A673 (cell line): Measurements from ENCODE around the gene IGSF21. TPM values are rescaled to one million over a fixed set of nuclear protein-coding genes. Genes with fewer than 3 reads are reported as not detected.

Experiments
- BruUV-seq: library from RNA; stranded (reverse); fragments of 400-500 nt; replicated peaks from 2 replicates; lab custom pipeline; 2021; lab: Mats Ljungman, UMichigan
- CTCF ChIA-PET: fragments of 300-600 bp; sonication (Branson Sonifier 250); formaldehyde crosslinking; loops from one replicate; lab custom pipeline; 2022; ENCODE audit warnings: antibody characterized with exemption; lab: Charles Lee
- POLR2A ChIA-PET: fragments of 300-600 bp; sonication (Branson Sonifier 250); formaldehyde crosslinking; loops from one replicate; lab custom pipeline; 2022; ENCODE audit warnings: antibody characterized with exemption; ENCODE audit not compliant: low non-redundant PET; lab: Charles Lee
- DNase-seq: peaks from one replicate; pipeline ENCODE4 v3.0.0-alpha.2; 2015; ENCODE audit warnings: low spot score
- H3K27ac ChIP-seq: fragments of 200-600 bp; sonication (generic); 2 replicates; pipeline ENCODE4 v1.5.1; 2016; ENCODE audit warnings: mixed run types, low read depth, mild to moderate bottlenecking, mixed read lengths, antibody characterized with exemption, low read length; ENCODE audit not compliant: poor library complexity, severe bottlenecking
- H3K27me3 ChIP-seq: fragments of 200-600 bp; sonication (generic); replicated peaks from 2 replicates; pipeline ENCODE4 v1.6.1; 2017; ENCODE audit warnings: mixed run types, low read depth, mild to moderate bottlenecking, mixed read lengths, antibody characterized with exemption, low read length; ENCODE audit not compliant: insufficient read depth, poor library complexity
- H3K36me3 ChIP-seq: fragments of 200-600 bp; sonication (generic); 2 replicates; pipeline ENCODE4 v1.6.1; 2016; ENCODE audit warnings: mixed run types, mild to moderate bottlenecking, mixed read lengths, antibody characterized with exemption, low read length; ENCODE audit not compliant: insufficient read depth, poor library complexity, severe bottlenecking
- H3K4me1 ChIP-seq: fragments of 200-600 bp; sonication (generic); 2 replicates; pipeline ENCODE4 v1.6.1; 2017; ENCODE audit warnings: mixed run types, mild to moderate bottlenecking, mixed read lengths, antibody characterized with exemption, low read length; ENCODE audit not compliant: insufficient read depth, poor library complexity, severe bottlenecking
- H3K4me3 ChIP-seq: fragments of 200-600 bp; sonication (generic); 2 replicates; pipeline ENCODE4 v1.5.1; 2016; ENCODE audit warnings: low read depth, mixed run types, mild to moderate bottlenecking, mixed read lengths, low read length; ENCODE audit not compliant: poor library complexity, severe bottlenecking
- H3K9me3 ChIP-seq: fragments of 200-600 bp; sonication (generic); 2 replicates; pipeline ENCODE4 v1.6.1; 2016; ENCODE audit warnings: mixed run types, low read depth, mild to moderate bottlenecking, mixed read lengths, antibody characterized with exemption, low read length; ENCODE audit not compliant: poor library complexity, severe bottlenecking
- CTCF ChIP-seq: fragments of 300-800, 200-600 bp; sonication (generic); conservative IDR thresholded peaks from 2 replicates; pipeline ENCODE4 v1.5.1; 2017; ENCODE audit warnings: low read depth, mild to moderate bottlenecking, antibody characterized with exemption, low read length, moderate library complexity, mixed read lengths
- EZH2 ChIP-seq: fragments of 200-600 bp; sonication (generic); IDR thresholded peaks from 2 replicates; pipeline ENCODE4 v1.6.1; 2017; ENCODE audit warnings: borderline replicate concordance, low read depth, mild to moderate bottlenecking, mixed read lengths, antibody characterized with exemption, low read length; ENCODE audit not compliant: poor library complexity, severe bottlenecking
- intact Hi-C: fragments of 100-400 bp; cut with micrococcal nuclease; formaldehyde crosslinking; loops from one replicate; pipeline ENCODE4 v1.10.0; 2022; ENCODE audit not compliant: unreplicated experiment
- total RNA-seq: library from RNA; stranded (reverse); gene quantifications from 2 replicates; pipeline ENCODE4 v1.2.3, GENCODE V29; 2021

Gene IGSF21
- total RNA-seq, 1 experiment from 2014 or later: 3.2 TPM

- no peaks in the 10 kb centered on the region for H3K27me3 ChIP-seq
- H3K4me1 ChIP-seq: no peaks in the 10 kb centered on the region
- ChIA-PET POLR2A (no interaction called here), CTCF (no interaction called here)
- no peak for DNase-seq
- intact Hi-C loops: no loop called here
- BruUV-seq: no TSS peak
- TF ChIP-seq EZH2: no peak
- no peak for TF ChIP-seq CTCF
- H3K36me3 ChIP-seq: no peaks in the 10 kb centered on the region
- no peak overlapping the region for H3K4me3 ChIP-seq
- H3K9me3 ChIP-seq: no peaks in the 10 kb centered on the region
- H3K27ac ChIP-seq: no peak overlapping the region
These were observed 83.4 kb downstream of the IGSF21 start for GRCh38 chr1:18191037-18191436.

GRCh38 chr1:18191481-18192155 lies 84.0 kb downstream of the IGSF21 start:
- intact Hi-C loops: no loop called here
- Histone ChIP-seq H3K27ac (no peak overlapping the region), H3K4me3 (no peak overlapping the region), H3K9me3 (no peaks in the 10 kb centered on the region), H3K36me3 (no peaks in the 10 kb centered on the region), H3K27me3 (no peaks in the 10 kb centered on the region), H3K4me1 (no peaks in the 10 kb centered on the region)
- no peak for DNase-seq
- TF ChIP-seq CTCF: no peak
- no peak for TF ChIP-seq EZH2
- no TSS peak for BruUV-seq
- CTCF ChIA-PET: no interaction called here
- POLR2A ChIA-PET: no interaction called here

GRCh38 chr1:18192182-18192581 lies 84.6 kb downstream of the IGSF21 start:
- Histone ChIP-seq H3K9me3 (no peaks in the 10 kb centered on the region), H3K36me3 (no peaks in the 10 kb centered on the region), H3K4me1 (no peaks in the 10 kb centered on the region), H3K4me3 (no peak overlapping the region), H3K27me3 (no peaks in the 10 kb centered on the region), H3K27ac (no peak overlapping the region)
- intact Hi-C loops: no loop called here
- CTCF ChIA-PET: no interaction called here
- TF ChIP-seq EZH2: no peak
- no peak for TF ChIP-seq CTCF
- DNase-seq: no peak
- POLR2A ChIA-PET: no interaction called here
- no TSS peak for BruUV-seq
